ENCODE measurements around the gene LRRTM2. TPM values are rescaled to one million over a fixed set of nuclear protein-coding genes. Genes with fewer than 3 reads are reported as not detected.

LRRTM2 gene, protein sequence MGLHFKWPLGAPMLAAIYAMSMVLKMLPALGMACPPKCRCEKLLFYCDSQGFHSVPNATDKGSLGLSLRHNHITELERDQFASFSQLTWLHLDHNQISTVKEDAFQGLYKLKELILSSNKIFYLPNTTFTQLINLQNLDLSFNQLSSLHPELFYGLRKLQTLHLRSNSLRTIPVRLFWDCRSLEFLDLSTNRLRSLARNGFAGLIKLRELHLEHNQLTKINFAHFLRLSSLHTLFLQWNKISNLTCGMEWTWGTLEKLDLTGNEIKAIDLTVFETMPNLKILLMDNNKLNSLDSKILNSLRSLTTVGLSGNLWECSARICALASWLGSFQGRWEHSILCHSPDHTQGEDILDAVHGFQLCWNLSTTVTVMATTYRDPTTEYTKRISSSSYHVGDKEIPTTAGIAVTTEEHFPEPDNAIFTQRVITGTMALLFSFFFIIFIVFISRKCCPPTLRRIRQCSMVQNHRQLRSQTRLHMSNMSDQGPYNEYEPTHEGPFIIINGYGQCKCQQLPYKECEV
- 0.13 and 0.43 TPM in 2 replicates for total RNA-seq

GRCh38 chr5:138874771-138875551 lies at the start of gene LRRTM2:
Gene LRRTM2 (minus strand): TSS chr5:138875335. CDS start chr5:138874911, 424 bp downstream.

Other genes with a start within 250 kb of the LRRTM2 start
- 497 and 528 TPM in 2 replicates for gene CTNNA1, start 121.9 kb downstream of the LRRTM2 start, total RNA-seq